NCI-H226 (cell line): ENCODE data around the gene SCUBE1.

ENCODE experiments used
- DNase-seq: peaks from one replicate; pipeline ENCODE4 v3.0.0-alpha.2; 2015

SCUBE1 gene

GRCh38 chr22:43151251-43152002 lies 191.7 kb downstream of the SCUBE1 start, which contains the start of gene TSPO:
TSPO (plus strand) TSS chr22:43151559; CDS start chr22:43159239, 7,680 bp downstream.
- DNase-seq = no peak

- DNase-seq = no peak
Observed at GRCh38 chr22:43150731-43151206, 192.4 kb downstream of the SCUBE1 start.

GRCh38 chr22:43148581-43148980 lies 194.6 kb downstream of the SCUBE1 start:
- no peak for DNase-seq

GRCh38 chr22:43147821-43148220 lies 195.4 kb downstream of the SCUBE1 start:
- no peak for DNase-seq
